Measurements from ENCODE around the gene TCF21. TPM values are rescaled to one million over a fixed set of nuclear protein-coding genes. Genes with fewer than 3 reads are reported as not detected.
"Not testable (repeated sequence)": the region's sequence is repeated elsewhere in the genome, so short reads cannot be mapped to it uniquely, and the experiment has no call there.

The TCF21 gene
- total RNA-seq, 2 experiments from 2014 or later, result not detected

- H3K4me1 Mint-ChIP-seq, result peaks cover 8% of the 10 kb centered on the region
- H3K27ac Mint-ChIP-seq, result no peak overlapping the region
- peaks cover 27% of the 10 kb centered on the region for H3K27me3 Mint-ChIP-seq
- CTCF ChIA-PET, result interaction anchor here (3.1 to 5.4 kb wide), 2 partner anchors 80 to 350 kb away, joined by 14 to 66 read pairs; no protein-coding TSS in a partner anchor
- no peak for ATAC-seq
- no peak for DNase-seq
- H3K4me3 Mint-ChIP-seq, result no peak overlapping the region
- no peaks in the 10 kb centered on the region for H3K36me3 Mint-ChIP-seq
- no peaks in the 10 kb centered on the region for H3K9me3 Mint-ChIP-seq (ENCODE audit: low read depth)
These were observed 29.5 kb downstream of the TCF21 start for GRCh38 chr6:133918208-133918930.

- ATAC-seq, result no peak
These were observed 30.4 kb downstream of the TCF21 start for GRCh38 chr6:133919362-133919761.

GRCh38 chr6:133921249-133921859 lies 32.4 kb downstream of the TCF21 start:
- H3K27ac Mint-ChIP-seq, result no peak overlapping the region
- CTCF ChIA-PET, result interaction anchor here (0.6 to 9.8 kb wide), 22 partner anchors 9 to 959 kb away, joined by 3 to 205 read pairs (median 4); partner anchors contain the start of gene TBPL1
- H3K4me1 Mint-ChIP-seq, result peaks cover 10% of the 10 kb centered on the region
- DNase-seq (peak; percentile 86), ATAC-seq (peak; percentile 69)
- no peaks in the 10 kb centered on the region for H3K36me3 Mint-ChIP-seq
- H3K27me3 Mint-ChIP-seq, result peaks cover 28% of the 10 kb centered on the region
- H3K9me3 Mint-ChIP-seq (ENCODE audit: low read depth), result no peaks in the 10 kb centered on the region
- H3K4me3 Mint-ChIP-seq, result no peak overlapping the region

More at GRCh38 chr6:133919362-133919761, 30.4 kb downstream of the TCF21 start:
- no peaks in the 10 kb centered on the region for H3K9me3 Mint-ChIP-seq (ENCODE audit: low read depth)
- no peaks in the 10 kb centered on the region for H3K36me3 Mint-ChIP-seq
- H3K27me3 Mint-ChIP-seq, result peaks cover 26% of the 10 kb centered on the region
- no peak for DNase-seq
- no peak overlapping the region for H3K4me3 Mint-ChIP-seq
- CTCF ChIA-PET, result interaction anchor here (9.8 kb wide), 1 partner anchor 178 kb away, joined by 205 read pairs; no protein-coding TSS in a partner anchor
- peaks cover 10% of the 10 kb centered on the region for H3K4me1 Mint-ChIP-seq
- no peak overlapping the region for H3K27ac Mint-ChIP-seq

DNA sequence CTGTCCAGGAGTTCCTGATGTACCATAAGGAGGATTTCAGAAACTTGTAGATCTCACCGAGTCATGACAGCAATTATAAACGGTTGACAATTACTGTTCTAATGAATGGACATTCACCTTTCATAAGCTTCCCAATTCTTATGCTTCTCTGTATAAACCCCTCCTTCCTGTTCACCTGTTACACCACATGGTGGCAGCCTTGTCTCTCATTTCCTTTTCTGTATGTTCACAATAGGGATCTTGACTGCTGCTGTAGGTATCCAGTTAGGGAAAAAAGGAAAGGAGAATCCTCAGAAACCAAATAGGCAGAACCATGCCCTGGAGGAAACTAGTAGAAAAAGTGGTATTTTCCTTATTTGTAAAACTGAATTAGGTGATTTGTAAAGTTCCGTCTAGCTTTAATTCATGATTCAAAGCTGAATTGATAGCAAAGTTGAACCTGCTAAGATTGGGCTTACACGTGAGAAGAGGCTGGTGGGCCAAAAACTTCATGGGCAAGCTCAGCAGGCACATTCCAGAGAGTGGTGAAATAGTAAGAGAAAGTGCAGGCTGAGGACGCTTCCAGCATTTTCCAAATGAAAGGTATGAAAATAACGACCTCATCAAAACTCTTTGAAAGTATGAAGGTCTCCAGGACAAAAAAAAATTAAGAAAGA lies 35.2 kb downstream of the TCF21 start:
- H3K4me3 Mint-ChIP-seq, result no peak overlapping the region
- ATAC-seq (peak; percentile 85), DNase-seq (peak; percentile 66)
- H3K27ac Mint-ChIP-seq, result no peak overlapping the region
- no peaks in the 10 kb centered on the region for H3K9me3 Mint-ChIP-seq (ENCODE audit: low read depth)
- H3K4me1 Mint-ChIP-seq, result peaks cover 2% of the 10 kb centered on the region
- H3K36me3 Mint-ChIP-seq, result no peaks in the 10 kb centered on the region
- CTCF ChIA-PET, result interaction anchor here (0.6 to 9.8 kb wide), 43 partner anchors 8 to 536 kb away, joined by 3 to 205 read pairs (median 6); partner anchors contain the start of gene TBPL1
- H3K27me3 Mint-ChIP-seq, result peaks cover 45% of the 10 kb centered on the region

DNA sequence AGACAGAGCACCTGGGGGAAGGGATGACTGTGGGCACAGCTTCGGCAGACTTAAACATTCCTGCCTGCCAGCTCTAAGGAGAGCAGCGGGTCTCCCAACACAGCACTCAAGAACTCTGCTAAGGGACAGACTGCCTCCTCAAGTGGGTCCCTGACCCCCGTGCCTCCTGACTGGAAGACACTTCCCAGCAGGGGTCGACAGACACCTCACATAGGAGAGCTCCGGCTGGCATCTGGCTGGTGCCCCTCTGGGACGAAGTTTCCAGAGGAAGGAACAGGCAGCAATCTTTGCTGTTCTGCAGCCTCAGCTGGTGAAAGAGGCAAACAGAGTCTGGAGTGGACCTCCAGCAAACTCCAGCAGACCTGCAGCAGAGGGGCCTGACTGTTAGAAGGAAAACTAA lies 42.3 kb downstream of the TCF21 start:
- CTCF ChIA-PET, result interaction anchor here (0.9 to 1.3 kb wide), 3 partner anchors 13 to 166 kb away, joined by 3 to 4 read pairs (median 4); no protein-coding TSS in a partner anchor
- peaks cover 67% of the 10 kb centered on the region for H3K27me3 Mint-ChIP-seq
- H3K27ac Mint-ChIP-seq, result not testable (repeated sequence)

DNA sequence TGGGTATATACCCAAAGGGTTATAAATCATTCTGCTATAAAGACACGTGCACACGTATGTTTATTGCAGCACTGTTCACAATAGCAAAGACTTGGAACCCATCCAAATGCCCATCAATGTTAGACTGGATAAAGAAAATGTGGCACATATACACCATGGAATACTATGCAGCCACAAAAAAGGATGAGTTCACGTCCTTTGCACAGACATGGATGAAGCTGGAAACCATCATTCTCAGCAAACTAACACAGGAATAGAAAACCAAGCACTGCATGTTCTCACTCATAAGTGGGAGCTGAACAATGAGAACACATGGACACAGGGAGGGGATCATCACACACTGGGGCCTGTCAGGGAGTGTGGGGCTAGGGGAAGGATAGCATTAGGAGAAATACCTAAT lies 47.4 kb downstream of the TCF21 start:
- H3K4me1 Mint-ChIP-seq; H3K27ac Mint-ChIP-seq; DNase-seq; H3K4me3 Mint-ChIP-seq; ATAC-seq; H3K9me3 Mint-ChIP-seq (ENCODE audit: low read depth); H3K36me3 Mint-ChIP-seq: not testable (repeated sequence)
- peaks cover 51% of the 10 kb centered on the region for H3K27me3 Mint-ChIP-seq
- CTCF ChIA-PET, result interaction anchor here (1.2 to 1.5 kb wide), 2 partner anchors 7 to 29 kb away, joined by 3 to 4 read pairs; no protein-coding TSS in a partner anchor

More for the DNA sequence above, 42.3 kb downstream of the TCF21 start:
- ATAC-seq; H3K36me3 Mint-ChIP-seq; DNase-seq; H3K4me1 Mint-ChIP-seq; H3K9me3 Mint-ChIP-seq (ENCODE audit: low read depth); H3K4me3 Mint-ChIP-seq: not testable (repeated sequence)

DNA sequence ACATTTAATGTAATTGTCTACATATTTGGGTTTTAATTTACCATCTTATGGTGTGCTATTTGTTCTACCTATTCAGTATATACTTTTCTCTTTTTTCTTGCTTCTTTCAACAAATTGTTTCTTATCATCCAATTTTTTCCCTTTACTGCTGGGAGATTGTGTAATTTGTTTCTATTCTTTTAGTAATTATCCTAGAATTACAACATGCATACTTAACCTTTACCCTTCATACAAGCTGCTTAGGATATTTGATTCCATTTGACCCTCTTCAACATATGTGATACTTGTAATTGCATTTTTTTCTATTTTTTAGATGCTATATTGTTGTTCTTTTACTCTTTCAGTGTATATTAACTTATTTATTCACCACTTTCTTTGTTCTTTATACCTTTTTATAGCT lies 49.0 kb downstream of the TCF21 start:
- Mint-ChIP-seq H3K36me3 (no peaks in the 10 kb centered on the region), H3K9me3 (ENCODE audit: low read depth) (peaks cover 6% of the 10 kb centered on the region), H3K4me3 (no peak overlapping the region), H3K27ac (no peak overlapping the region), H3K4me1 (peaks cover 7% of the 10 kb centered on the region), H3K27me3 (peaks cover 41% of the 10 kb centered on the region)
- CTCF ChIA-PET, result interaction anchor here (0.8 to 2.2 kb wide), 5 partner anchors 9 to 37 kb away, joined by 3 to 8 read pairs (median 3); no protein-coding TSS in a partner anchor
- ATAC-seq, result no peak
- DNase-seq, result no peak

DNA sequence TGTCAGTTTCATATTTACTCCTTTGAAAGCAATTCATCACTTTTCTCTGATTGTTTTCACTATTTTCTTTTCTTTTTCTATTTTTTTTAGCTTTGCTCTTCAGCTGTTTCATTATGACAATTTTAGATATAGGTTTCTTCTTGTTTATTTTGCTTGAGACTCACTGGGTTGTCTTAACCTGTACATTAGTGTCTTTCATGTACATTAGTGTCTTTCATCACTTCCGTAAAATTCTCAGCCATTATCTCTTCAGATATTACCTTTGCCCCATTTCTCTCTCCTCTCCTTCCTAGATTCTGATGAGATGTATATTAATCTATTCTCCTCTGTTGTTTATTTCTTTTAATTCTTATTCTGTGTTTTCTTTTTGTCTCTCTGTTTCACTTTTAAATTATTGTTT lies 49.6 kb downstream of the TCF21 start:
- ATAC-seq, result no peak
- Mint-ChIP-seq H3K9me3 (ENCODE audit: low read depth) (peaks cover 2% of the 10 kb centered on the region), H3K36me3 (no peaks in the 10 kb centered on the region), H3K4me3 (no peak overlapping the region), H3K27me3 (peaks cover 36% of the 10 kb centered on the region), H3K27ac (no peak overlapping the region), H3K4me1 (peaks cover 7% of the 10 kb centered on the region)
- CTCF ChIA-PET, result interaction anchor here (0.8 to 2.2 kb wide), 4 partner anchors 14 to 36 kb away, joined by 3 to 8 read pairs (median 4); no protein-coding TSS in a partner anchor
- DNase-seq, result no peak

DNA sequence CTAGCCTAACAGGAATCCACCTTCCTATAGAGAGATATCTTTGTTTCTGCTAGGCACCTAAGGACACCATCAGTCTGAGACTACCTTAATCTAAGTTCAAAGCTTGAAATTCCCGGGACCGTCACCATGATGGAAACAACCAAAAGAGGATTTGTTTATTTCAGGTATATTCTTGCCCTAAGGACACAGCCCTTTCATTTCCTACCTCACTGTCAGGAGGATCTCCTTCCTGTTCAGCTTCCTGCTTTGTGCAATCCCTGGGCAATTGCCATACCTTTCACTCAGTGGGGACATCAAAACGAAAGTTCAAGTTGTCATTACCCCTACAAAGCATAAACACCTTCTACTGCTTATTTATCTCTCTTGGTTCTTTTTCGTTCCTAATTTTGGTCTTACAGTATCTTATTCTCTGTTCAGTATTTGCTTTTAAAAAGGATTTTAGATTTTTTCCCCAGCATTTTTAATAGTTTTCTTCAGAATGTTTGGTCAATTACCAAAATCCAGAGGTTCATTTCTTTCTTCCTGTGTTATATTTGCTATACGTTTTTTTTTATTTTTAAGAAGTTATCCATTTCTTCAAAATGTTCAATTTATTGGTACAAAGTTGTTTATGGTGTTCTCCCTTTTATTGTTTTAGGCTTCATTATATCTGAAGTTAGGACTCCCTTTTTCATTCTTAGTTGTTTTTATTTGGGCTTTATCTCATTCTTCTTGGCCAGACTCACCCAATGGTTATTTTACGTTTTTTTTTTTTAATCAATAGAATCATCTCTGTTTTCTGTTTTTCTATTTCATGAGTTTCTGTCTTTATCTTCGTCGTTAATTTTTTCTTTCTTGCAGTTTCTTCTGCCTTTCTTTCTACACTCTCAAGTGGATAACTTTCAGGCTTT lies 51.1 kb downstream of the TCF21 start:
- Mint-ChIP-seq H3K9me3 (ENCODE audit: low read depth) (no peaks in the 10 kb centered on the region), H3K36me3 (no peaks in the 10 kb centered on the region), H3K27ac (no peak overlapping the region), H3K27me3 (peaks cover 23% of the 10 kb centered on the region), H3K4me3 (no peak overlapping the region), H3K4me1 (peaks cover 7% of the 10 kb centered on the region)
- ATAC-seq (no peak), DNase-seq (no peak)
- CTCF ChIA-PET, result interaction anchor here (2.7 kb wide), 1 partner anchor 157 kb away, joined by 9 read pairs; no protein-coding TSS in a partner anchor

Other genes starting within 250 kb of the TCF21 start
- 10 to 100 TPM; 30.7 to 33.9 TPM for gene TBPL1, start 64.1 kb downstream of the TCF21 start, total RNA-seq
- gene SLC2A12, start 163.5 kb downstream of the TCF21 start, total RNA-seq, result under 1 TPM; 0.09 to 0.20 TPM